HepG2 (cell line): Measurements from ENCODE around the gene SLC16A3.

Experiments used
- GLMP ChIP-seq: sonication (generic); formaldehyde crosslinking; IDR thresholded peaks from 2 replicates; pipeline ENCODE4 v1.9.0; 2021; ENCODE audit warnings: missing genetic modification reagents, mild to moderate bottlenecking, borderline replicate concordance
- RAD21 ChIP-seq: fragments of 450-650 bp; formaldehyde crosslinking; IDR thresholded peaks from 2 replicates; pipeline ENCODE4 v1.5.0; 2020; ENCODE audit warnings: mild to moderate bottlenecking

GRCh38 chr17:82228278-82228841 lies 482 bp upstream of the SLC16A3 start:
- TF ChIP-seq GLMP (CRISPR knock-in tag), result no peak
- no peak for TF ChIP-seq RAD21 (CRISPR knock-in tag)
